Measurements from ENCODE around the gene LRRC32.
"Not testable (repeated sequence)": the region's sequence is repeated elsewhere in the genome, so short reads cannot be mapped to it uniquely, and the experiment has no call there.

Gene LRRC32

GRCh38 chr11:76646882-76647534 lies 23.5 kb downstream of the LRRC32 start:
- DNase-seq: no peak

DNA sequence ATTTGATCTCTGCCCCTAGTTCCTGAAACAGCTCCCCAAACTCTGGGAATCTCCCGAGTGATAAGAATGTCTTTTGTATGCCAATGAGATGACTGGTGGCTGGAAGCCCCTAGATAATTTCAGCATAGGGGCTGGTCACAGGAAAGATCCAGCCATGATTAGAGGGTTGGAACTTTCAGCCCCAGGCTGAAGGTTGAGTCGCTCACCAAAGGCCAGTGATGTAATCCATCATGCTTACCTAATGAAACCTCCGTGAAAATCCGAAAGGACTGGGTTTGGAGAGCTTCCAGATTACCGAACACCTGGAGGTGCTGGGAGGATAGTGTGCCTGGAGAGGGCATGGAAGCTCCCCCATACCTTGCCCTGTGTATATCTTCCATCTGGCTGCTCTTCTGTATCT lies 26.0 kb downstream of the LRRC32 start:
- no peak for DNase-seq

DNA sequence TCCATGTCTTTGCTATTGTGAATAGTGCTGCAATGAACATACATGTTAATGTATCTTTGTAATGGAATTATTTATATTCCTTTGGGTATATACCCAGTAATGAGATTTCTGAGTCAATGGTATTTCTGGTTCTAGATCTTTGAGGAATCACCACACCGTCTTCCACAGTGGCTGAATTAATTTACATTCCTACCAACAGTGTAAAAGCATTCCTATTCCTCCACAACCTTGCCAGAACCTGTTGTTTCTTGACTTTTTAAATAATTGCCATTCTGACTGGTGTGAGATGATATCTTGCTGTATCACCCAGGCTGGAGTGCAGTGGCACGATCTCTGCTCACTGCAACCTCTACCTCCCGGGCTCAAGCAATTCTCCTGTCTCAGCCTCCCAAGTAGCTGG lies 26.8 kb downstream of the LRRC32 start:
- not testable (repeated sequence) for DNase-seq

- DNase-seq: no peak
Observed at GRCh38 chr11:76642341-76642740, 28.2 kb downstream of the LRRC32 start.

DNA sequence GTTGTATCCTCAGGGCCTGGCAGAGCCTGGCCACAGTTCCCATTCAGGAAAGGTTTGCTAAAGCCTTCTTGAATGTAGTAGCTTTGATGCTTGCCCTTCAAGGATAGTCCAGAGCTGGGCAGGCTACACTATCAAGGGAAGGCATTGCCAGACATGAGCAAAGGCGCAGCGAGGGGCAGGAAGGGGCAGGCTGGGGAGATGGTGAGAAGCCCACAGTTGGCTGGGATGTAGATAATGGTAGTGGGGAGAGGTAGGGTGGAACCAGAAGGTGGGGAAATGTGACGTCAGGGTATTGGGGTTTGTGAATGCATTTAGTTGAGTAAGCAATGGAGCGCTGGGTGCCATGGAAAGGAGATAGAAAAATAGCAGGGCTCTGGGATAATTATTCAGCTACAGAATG lies 28.6 kb downstream of the LRRC32 start:
- no peak for DNase-seq

DNA sequence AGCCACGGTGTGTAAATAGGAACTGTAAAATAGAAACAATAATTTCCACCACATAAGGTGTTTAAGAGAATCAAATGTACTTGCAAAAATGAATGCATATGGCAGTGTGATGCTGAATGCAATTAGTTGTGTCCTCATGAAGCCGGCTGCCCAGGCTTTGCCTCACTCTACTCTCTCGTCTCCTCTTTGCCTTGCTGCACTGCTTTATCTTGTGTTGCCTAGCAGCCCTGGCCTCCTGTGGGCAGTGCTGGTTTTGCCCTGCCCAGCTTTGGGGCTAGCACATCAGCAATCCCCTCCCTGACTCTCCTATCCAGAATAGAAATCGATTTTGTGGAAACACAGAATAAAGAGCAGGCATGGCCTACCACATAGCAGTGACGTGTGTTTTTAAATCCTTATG lies 30.0 kb downstream of the LRRC32 start:
- no peak for DNase-seq

DNA sequence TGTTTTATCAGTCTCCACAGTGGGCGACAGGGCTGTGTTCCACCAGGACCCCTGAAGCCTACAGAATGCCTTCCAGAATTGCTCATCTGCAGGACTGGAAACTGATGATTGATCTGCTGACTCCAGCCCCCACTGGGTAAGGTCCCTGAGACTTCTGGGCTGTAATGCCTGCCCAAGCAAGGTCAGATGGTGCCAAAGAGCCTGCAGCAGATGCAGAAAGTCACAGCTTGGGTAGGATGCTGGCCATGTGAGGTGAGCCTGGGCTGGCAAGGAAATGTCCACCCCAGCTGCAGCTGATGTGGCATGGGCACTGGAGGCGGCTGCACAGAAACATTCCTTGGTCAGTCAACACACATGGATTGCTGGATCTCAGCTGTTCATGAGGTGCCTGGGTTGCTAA lies 30.9 kb downstream of the LRRC32 start:
- DNase-seq: no peak

- DNase-seq: no peak
Observed at GRCh38 chr11:76638270-76639197, 32.0 kb downstream of the LRRC32 start.

DNA sequence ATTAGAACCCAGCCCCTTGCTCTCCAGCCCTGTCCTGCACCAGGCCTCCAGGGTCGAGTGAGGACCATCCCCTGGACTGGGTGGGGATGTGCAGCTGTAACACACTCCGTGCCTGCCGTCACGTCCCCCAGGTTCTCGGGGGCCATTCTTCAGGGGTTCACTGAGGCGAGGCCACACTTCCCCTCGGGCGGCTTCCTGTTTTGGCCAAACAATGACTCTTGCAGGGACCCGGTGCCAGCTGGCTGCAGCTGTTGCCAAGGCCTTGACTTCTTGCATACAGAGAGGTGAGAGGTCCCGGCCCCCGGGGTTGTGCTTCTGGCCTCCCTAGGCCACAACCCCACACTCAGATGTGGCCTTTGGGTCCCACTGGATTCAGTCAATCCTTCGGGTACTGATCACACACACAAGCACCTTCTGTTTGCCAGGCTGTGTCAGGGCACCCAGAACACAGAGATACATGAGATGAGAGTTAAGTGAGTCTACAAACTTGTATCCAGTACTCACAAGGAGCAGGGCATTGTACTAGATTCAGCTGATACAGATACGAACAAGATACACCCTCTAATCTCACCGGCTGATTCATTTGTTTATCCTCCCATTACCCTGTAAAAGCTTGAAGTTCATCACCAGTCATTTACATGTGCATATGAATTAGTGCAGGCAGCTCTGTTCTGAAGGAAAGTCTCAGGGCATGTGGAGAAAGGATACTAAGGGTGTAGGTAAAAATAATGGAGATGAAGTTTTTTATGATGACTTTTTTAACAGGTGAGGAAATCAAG lies 32.9 kb downstream of the LRRC32 start:
- no peak for DNase-seq

DNA sequence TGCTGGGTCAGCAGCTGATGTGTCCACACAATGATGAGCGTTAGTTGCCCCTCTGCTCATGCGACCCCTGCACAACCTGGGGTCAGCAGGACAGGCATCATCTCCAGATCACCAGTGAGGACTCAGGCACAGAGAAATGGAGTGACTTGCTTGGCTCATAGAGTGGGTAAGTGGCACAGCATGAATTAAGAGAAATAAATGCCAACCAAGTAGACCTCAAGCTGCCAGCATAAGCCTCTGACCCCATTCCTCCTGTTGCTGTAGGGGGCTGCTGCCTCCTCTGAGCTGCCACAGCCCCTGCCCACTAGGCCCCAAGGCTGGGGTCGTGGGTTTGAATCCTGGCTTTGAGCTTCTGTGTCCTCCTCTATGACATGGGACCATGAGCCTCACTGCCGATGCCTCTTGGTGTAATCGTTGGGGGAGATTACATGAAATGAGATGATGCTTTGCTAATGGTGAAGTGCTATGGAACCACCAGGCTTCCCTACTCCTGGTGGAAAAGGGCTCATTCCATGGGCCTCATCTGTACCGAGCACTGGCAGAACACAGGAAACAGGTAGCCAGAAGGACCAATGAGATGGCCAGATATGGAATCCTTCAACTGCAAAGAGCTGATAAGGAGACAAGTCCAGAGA lies 33.6 kb downstream of the LRRC32 start:
- no peak for DNase-seq

DNA sequence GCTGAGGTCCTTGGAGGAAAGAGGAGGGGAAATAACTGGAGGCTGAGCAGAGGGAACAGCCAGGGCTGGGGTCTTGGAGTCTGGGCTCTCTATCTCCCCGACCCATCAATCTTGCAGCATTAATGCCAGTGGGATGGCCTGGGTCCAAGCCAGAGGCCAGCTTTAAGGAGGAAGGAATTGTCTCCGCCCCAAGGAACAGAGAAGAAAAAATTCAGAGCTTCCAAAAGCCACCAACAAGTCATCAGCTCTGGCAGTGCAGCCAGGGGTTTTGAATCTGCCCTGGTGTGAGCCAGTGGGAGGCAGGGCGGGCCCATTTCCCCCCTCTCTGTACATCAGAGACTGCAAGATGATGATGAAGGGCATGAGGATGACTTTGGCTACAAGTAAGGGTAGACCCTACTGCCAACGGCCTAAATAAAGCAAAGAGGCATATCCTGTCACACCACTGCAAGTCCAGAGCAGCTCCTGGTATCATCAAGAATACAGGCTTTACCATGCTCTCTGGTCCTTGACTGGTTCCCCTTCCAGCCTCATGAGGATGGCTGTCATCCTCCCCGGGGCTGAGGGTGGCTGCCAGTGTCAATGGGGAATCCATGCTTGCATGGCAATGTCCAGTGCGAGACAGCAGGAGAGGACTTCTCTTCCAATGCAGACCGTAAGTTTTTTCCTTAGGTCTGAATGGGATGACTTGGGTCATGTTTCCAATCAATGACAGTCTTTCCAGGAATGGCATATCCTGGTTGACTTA lies 34.4 kb downstream of the LRRC32 start:
- no peak for DNase-seq

GRCh38 chr11:76634886-76635285 lies 35.7 kb downstream of the LRRC32 start:
- DNase-seq: no peak

GRCh38 chr11:76632492-76632891 lies 38.1 kb downstream of the LRRC32 start:
- no peak for DNase-seq

- DNase-seq: no peak
Observed at GRCh38 chr11:76631566-76632308, 38.8 kb downstream of the LRRC32 start.

- no peak for DNase-seq
Observed at GRCh38 chr11:76630600-76631281, 39.8 kb downstream of the LRRC32 start.

GRCh38 chr11:76629853-76630599 lies 40.5 kb downstream of the LRRC32 start:
- DNase-seq: peak; percentile 24

DNA sequence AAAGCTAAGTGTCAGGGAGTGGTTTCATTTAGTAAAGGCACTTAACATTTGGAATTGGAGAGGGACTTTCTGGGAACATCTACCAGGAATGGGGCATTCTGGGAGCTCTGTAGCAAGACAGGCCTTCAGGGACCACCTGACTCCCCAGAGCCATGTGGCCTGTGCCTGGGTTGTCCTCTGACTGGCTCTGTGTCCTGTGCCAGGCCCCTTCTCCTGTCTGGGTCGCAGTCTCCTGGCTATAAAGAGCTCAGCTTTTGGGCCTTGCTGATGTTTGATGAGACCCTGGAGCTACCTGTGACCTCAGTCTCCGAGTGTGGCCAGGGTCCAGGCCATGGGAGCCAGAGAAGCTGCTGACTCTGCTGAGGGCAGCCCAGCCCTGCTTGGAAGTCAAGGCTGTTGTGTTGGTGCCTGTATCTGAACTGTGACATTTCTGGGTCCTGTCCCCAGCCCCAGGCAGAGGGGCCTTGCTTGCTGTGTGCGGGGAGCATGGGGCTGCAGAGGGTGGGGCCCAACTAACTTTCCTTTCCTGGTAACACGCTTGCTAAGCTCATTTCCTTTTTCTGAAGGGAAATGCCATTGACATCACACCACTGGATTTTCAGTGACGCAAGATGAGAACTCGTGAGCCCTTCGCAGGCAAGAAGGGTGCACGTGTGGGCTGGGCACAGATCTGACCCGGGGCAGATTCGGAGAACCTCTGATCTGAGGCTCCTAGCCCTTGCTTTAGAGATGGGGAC lies 41.3 kb downstream of the LRRC32 start:
- DNase-seq: peak; percentile 54

DNA sequence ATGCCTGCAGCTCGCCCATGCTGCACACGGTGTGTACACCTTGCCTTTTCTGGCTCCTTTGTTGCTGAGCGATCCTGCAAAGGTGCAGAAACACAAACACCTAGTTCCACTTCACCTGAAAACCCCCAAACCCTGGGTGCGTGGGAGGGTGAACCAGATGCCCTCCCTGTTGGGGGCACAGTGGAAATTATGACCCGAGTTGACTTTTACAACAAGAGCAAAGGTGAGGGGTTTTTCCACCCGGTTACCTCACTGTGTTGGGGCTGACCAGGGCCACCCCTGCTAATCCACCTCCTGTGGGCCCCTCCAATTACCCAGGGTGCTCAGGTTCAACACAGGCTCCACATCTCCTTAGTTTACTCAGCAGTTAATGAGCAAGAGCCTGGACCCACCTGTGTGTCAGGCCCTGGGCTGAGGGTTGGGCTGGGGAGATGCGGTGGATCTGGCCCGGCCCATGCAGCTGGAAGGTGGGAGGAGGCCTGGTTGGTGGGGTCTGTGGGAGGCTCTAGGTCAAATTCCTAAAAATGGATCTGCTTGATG lies 42.1 kb downstream of the LRRC32 start:
- no peak for DNase-seq

- DNase-seq: no peak
Observed at GRCh38 chr11:76627606-76628005, 42.9 kb downstream of the LRRC32 start.
